ENCODE results near the gene USP47. TPM values are rescaled to one million over a fixed set of nuclear protein-coding genes. Genes with fewer than 3 reads are reported as not detected.

The USP47 gene
- total RNA-seq, 1 experiment from 2014 or later, result 37.5 TPM

GRCh38 chr11:11882539-11882938, 40.8 kb downstream of the USP47 start:
- intact Hi-C loops (cut with micrococcal nuclease; ENCODE audit: unreplicated experiment), result no loop called here
- Mint-ChIP-seq H3K36me3 (ENCODE audit: insufficient read depth, unreplicated experiment) (peaks cover 16% of the 10 kb centered on the region), H3K4me3 (ENCODE audit: low read depth, unreplicated experiment) (no peak overlapping the region), H3K27me3 (ENCODE audit: unreplicated experiment) (no peaks in the 10 kb centered on the region), H3K27ac (ENCODE audit: unreplicated experiment) (no peak overlapping the region), H3K9me3 (ENCODE audit: low read depth, unreplicated experiment) (no peaks in the 10 kb centered on the region), H3K4me1 (ENCODE audit: low read depth, unreplicated experiment) (peaks cover 14% of the 10 kb centered on the region)
- CTCF ChIA-PET, result no interaction called here
- BruUV-seq (replicated peaks), result no TSS peak
- no peak for TF ChIP-seq CTCF (IDR thresholded peaks at IDR 0.05; ENCODE audit: unreplicated experiment)
- DNase-seq, result no peak

GRCh38 chr11:11884351-11884750, 42.6 kb downstream of the USP47 start:
- peaks cover 16% of the 10 kb centered on the region for H3K36me3 Mint-ChIP-seq (ENCODE audit: insufficient read depth, unreplicated experiment)
- peaks cover 6% of the 10 kb centered on the region for H3K4me1 Mint-ChIP-seq (ENCODE audit: low read depth, unreplicated experiment)
- no TSS peak for BruUV-seq (replicated peaks)
- intact Hi-C loops (cut with micrococcal nuclease; ENCODE audit: unreplicated experiment), result no loop called here
- no peaks in the 10 kb centered on the region for H3K9me3 Mint-ChIP-seq (ENCODE audit: low read depth, unreplicated experiment)
- no peak overlapping the region for H3K27ac Mint-ChIP-seq (ENCODE audit: unreplicated experiment)
- no peak overlapping the region for H3K4me3 Mint-ChIP-seq (ENCODE audit: low read depth, unreplicated experiment)
- TF ChIP-seq CTCF (IDR thresholded peaks at IDR 0.05; ENCODE audit: unreplicated experiment), result no peak
- DNase-seq, result no peak
- no peaks in the 10 kb centered on the region for H3K27me3 Mint-ChIP-seq (ENCODE audit: unreplicated experiment)
- CTCF ChIA-PET, result interaction anchor here (0.7 kb wide), 1 partner anchor 352 kb away, joined by 3 read pairs; no protein-coding TSS in a partner anchor

- intact Hi-C loops (cut with micrococcal nuclease; ENCODE audit: unreplicated experiment), result no loop called here
- DNase-seq, result no peak
- Mint-ChIP-seq H3K4me3 (ENCODE audit: low read depth, unreplicated experiment) (no peak overlapping the region), H3K36me3 (ENCODE audit: insufficient read depth, unreplicated experiment) (peaks cover 16% of the 10 kb centered on the region), H3K4me1 (ENCODE audit: low read depth, unreplicated experiment) (peaks cover 5% of the 10 kb centered on the region), H3K9me3 (ENCODE audit: low read depth, unreplicated experiment) (no peaks in the 10 kb centered on the region), H3K27me3 (ENCODE audit: unreplicated experiment) (no peaks in the 10 kb centered on the region), H3K27ac (ENCODE audit: unreplicated experiment) (no peak overlapping the region)
- TF ChIP-seq CTCF (IDR thresholded peaks at IDR 0.05; ENCODE audit: unreplicated experiment), result no peak
- BruUV-seq (replicated peaks), result no TSS peak
- CTCF ChIA-PET, result interaction anchor here (0.7 kb wide), 2 partner anchors 352 to 915 kb away, joined by 3 read pairs; no protein-coding TSS in a partner anchor
Measured at GRCh38 chr11:11884774-11885481, 43.2 kb downstream of the USP47 start.

- H3K27ac Mint-ChIP-seq (ENCODE audit: unreplicated experiment), result no peak overlapping the region
- no TSS peak for BruUV-seq (replicated peaks)
- no peaks in the 10 kb centered on the region for H3K36me3 Mint-ChIP-seq (ENCODE audit: insufficient read depth, unreplicated experiment)
- no peaks in the 10 kb centered on the region for H3K9me3 Mint-ChIP-seq (ENCODE audit: low read depth, unreplicated experiment)
- intact Hi-C loops (cut with micrococcal nuclease; ENCODE audit: unreplicated experiment), result no loop called here
- no peak for DNase-seq
- H3K4me3 Mint-ChIP-seq (ENCODE audit: low read depth, unreplicated experiment), result no peak overlapping the region
- H3K4me1 Mint-ChIP-seq (ENCODE audit: low read depth, unreplicated experiment), result peaks cover 4% of the 10 kb centered on the region
- CTCF ChIA-PET, result interaction anchor here (1.0 kb wide), 1 partner anchor 37 kb away, joined by 3 read pairs; no protein-coding TSS in a partner anchor
- no peak for TF ChIP-seq CTCF (IDR thresholded peaks at IDR 0.05; ENCODE audit: unreplicated experiment)
- no peaks in the 10 kb centered on the region for H3K27me3 Mint-ChIP-seq (ENCODE audit: unreplicated experiment)
Measured at GRCh38 chr11:11894486-11894885, 52.7 kb downstream of the USP47 start.

Measured in Calu3 (cell line).